Heart left ventricle (tissue), 16 donors: ENCODE measurements around the gene RNF224. TPM values are rescaled to one million over a fixed set of nuclear protein-coding genes. Genes with fewer than 3 reads are reported as not detected.

Experiments
- ATAC-seq, 4 donors: fragments of 200-7000 bp; cut with Tn5 transposase; one replicate each; pipeline ENCODE4 v1.9.1; 2020 to 2022; ENCODE audit warnings: moderate library complexity in 4 of 4, mild to moderate bottlenecking in 3 of 4, moderate number of reproducible peaks in 1 of 4
- DNase-seq, 5 donors: peaks; one replicate each; pipeline ENCODE4 v3.0.0-alpha.2; 2020
- H3K27ac ChIP-seq, 12 donors: fragments of 200-600 bp; sonication (generic) in 4 of 12; one replicate each; pipeline versions ENCODE4 v1.5.0 to v1.8.0; 2016 to 2022; ENCODE audit warnings: mild to moderate bottlenecking in 2 of 12
- H3K27me3 ChIP-seq, 9 donors: fragments of 200-600 bp; sonication (generic) in 2 of 9; one replicate each; pipeline versions ENCODE4 v1.5.1 to v1.8.0; 2016 to 2022; ENCODE audit warnings: mild to moderate bottlenecking in 3 of 9
- H3K36me3 ChIP-seq, 9 donors: fragments of 200-600 bp; sonication (generic) in 2 of 9; one replicate each; pipeline versions ENCODE4 v1.5.0 to v1.8.0; 2018 to 2022; ENCODE audit warnings: mild to moderate bottlenecking in 2 of 9
- H3K4me1 ChIP-seq, 12 donors: fragments of 200-600 bp; sonication (generic) in 4 of 12; one replicate each; pipeline versions ENCODE4 v1.5.0 to v1.8.0; 2016 to 2022; ENCODE audit warnings: mild to moderate bottlenecking in 3 of 12
- H3K4me3 ChIP-seq, 12 donors: fragments of 200-600 bp; sonication (generic) in 4 of 12; one replicate each; pipeline versions ENCODE4 v1.5.0 to v1.8.0; 2017 to 2022; ENCODE audit warnings: mild to moderate bottlenecking in 9 of 12, moderate library complexity in 4 of 12
- H3K9me3 ChIP-seq, 12 donors: fragments of 200-600 bp; sonication (generic) in 4 of 12; one replicate each; pipeline versions ENCODE4 v1.5.0 to v1.8.0; 2016 to 2022; ENCODE audit warnings: mild to moderate bottlenecking in 1 of 12
- CTCF ChIP-seq, 12 donors: fragments of 200-600 bp; sonication (generic) in 4 of 12; IDR thresholded peaks; one replicate each; pipeline versions ENCODE4 v1.5.0 to v1.8.0; 2018 to 2022; ENCODE audit warnings: antibody characterized with exemption in 12 of 12, mild to moderate bottlenecking in 5 of 12
- POLR2A ChIP-seq, 2 donors: fragments of 450-650 bp; IDR thresholded peaks; one replicate each; pipeline ENCODE4 v1.6.1; 2017; ENCODE audit warnings: antibody characterized with exemption in 2 of 2, mild to moderate bottlenecking in 2 of 2, moderate library complexity in 2 of 2
- WGBS, 4 donors: extraction: QIAGEN DNeasy Blood & Tissue Kit in 2 of 4; methylation state at CpG; one replicate each; pipeline versions ENCODE4 v1.1.5 to v1.1.7; 2013 to 2018; 5-methylcytosine and 5-hydroxymethylcytosine counted together
- intact Hi-C, 10 donors: fragments of 100-400 bp; cut with DNase I; formaldehyde crosslinking; loops; one replicate each; pipeline versions ENCODE4 v1.11.1 to v1.14.2; 2022
- polyA plus RNA-seq, 2 donors: library from polyadenylated mRNA; stranded (reverse); fragments of 200-250 nt; gene quantifications; one replicate each; pipeline ENCODE4 v1.2.3, GENCODE V29; 2013
- total RNA-seq, 9 donors: library from RNA; depleted of rRNA in 2 of 9; stranded (reverse); fragments of >200 nt in 2 of 9; fragmentation: NEBNext Ultra II Directional in 3 of 9; extraction: Animal tissue kit (Norgen Biotek cat#: 25700) in 3 of 9; gene quantifications; one replicate each; pipeline versions ENCODE4 v1.1.0 to v1.2.4, GENCODE V29; 2016 to 2023
- donor health status: ischemic (EF 13 %, LVEDD 7.1; RV severe dilation, severe dysfunction).
- donor health status: healthy with polysubstance abuse.
- donor health status: DM: no; HTN: yes; CAD: no.
- donor health status: DM: no; HTN: no; CAD: no.
- donor health status: ischemic (EF 25% LVEDD 6.9; RV normal size, moderate dysfunction).
- donor health status: ischemic (EF 25% LVEDD 5.7; RV mildly dilated, moderate dysfunction).
- donor health status: healthy.
- donor health status: DM: yes; HTN: yes; CAD: no.
- donor health status: ischemic (EF 35%, LVEDD 5.7; RV mildly dilated, moderate dysfunction).
- donor health status: nonischemic (EF 11% LVEDD 7.7; RV severe dilation, severe dysfunction).
- donor health status: DM: yes; HTN: yes; CAD: no.
- donor health status: PGD.
- donor health status: ischemic (EF 29% LVEDD 5.4; RV normal size, mild dysfunction).
- donor health status: nonischemic (EF 23%, LVEDD 6.1; RV moderate dilation, normal function).

RNF224 gene
- total and polyA plus RNA-seq, 11 donors, result not detected

DNA sequence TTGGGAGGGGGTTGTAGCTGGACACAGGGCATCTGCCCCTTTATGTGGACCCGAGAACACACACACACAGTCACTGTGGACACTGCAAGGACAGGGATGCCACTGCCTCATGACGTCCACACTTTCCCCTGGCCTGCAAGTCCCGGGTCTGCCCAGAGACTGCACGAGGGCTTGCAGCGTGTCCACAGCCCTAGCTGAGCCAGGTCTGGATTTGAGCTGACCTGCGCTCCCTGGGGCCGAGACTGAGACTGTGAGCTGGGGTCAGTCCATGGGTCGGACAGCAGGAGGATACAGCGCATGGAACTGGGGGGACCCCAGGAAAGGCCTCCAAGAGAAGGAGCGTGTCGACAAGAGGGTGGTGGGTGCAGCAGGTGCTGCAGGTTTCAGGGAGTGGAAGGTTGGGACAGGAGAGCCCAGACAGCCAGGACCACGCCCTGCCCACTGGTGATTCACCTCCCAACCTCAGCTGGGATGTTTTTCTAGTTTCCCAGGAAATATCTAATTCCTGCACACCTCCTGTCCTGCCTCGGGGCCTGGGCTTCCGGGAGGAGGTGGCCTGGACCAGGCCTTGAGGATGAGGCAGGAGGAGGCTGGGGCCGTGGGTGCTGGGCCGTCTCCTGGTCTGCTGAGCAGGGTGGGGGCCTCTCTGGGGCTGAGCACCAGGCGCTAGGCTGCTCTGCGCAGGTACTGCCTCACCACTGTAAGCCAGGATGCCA lies 806 bp upstream of the RNF224 start:
- Histone ChIP-seq H3K9me3 (no peaks in the 10 kb centered on the region), H3K4me1 (peaks cover 0 to 29% (median 15%) of the 10 kb centered on the region in 12 donors), H3K4me3 (no peak overlapping the region), H3K27ac (no peak overlapping the region), H3K27me3 (peaks cover 8 to 37% (median 27%) of the 10 kb centered on the region in 9 donors), H3K36me3 (no peaks in the 10 kb centered on the region)
- 70 to 74% (median 72%) methylated on average over 13 to 18 of the region's 18 CpGs for WGBS, 4 donors
- intact Hi-C loops, result loop anchor here (1.0 to 10.0 kb wide), 10 partner anchors 34 to 442 kb away; partner anchors contain the start of genes ANAPC2 (in 4 of the 10) and SSNA1 (in 4 of the 10)
- no peak for ATAC-seq
- no peak for TF ChIP-seq POLR2A (IDR thresholded peaks at IDR 0.05)
- TF ChIP-seq CTCF (IDR thresholded peaks at IDR 0.05), result no peak
- peak in 1 of 5 donors; percentile 23 for DNase-seq

- ATAC-seq (no peak), DNase-seq (no peak)
- peaks cover 8 to 45% (median 32%) of the 10 kb centered on the region in 9 donors for H3K27me3 ChIP-seq
- H3K36me3 ChIP-seq, result no peaks in the 10 kb centered on the region
- H3K4me1 ChIP-seq, result peaks cover 0 to 17% (median 8%) of the 10 kb centered on the region in 12 donors
- intact Hi-C loops, result loop anchor here (1.0 to 10.0 kb wide), 10 partner anchors 36 to 443 kb away; partner anchors contain the start of genes ANAPC2 (in 4 of the 10) and SSNA1 (in 4 of the 10)
- TF ChIP-seq CTCF (IDR thresholded peaks at IDR 0.05) (no peak), POLR2A (IDR thresholded peaks at IDR 0.05) (no peak)
- no peaks in the 10 kb centered on the region for H3K9me3 ChIP-seq
- H3K27ac ChIP-seq, result no peak overlapping the region
- 27 to 41% (median 38%) methylated on average over 15 to 18 of the region's 18 CpGs for WGBS, 4 donors
- no peak overlapping the region for H3K4me3 ChIP-seq
These were observed 677 bp downstream of the RNF224 start for GRCh38 chr9:137227853-137228505.

- Histone ChIP-seq H3K4me3 (no peak overlapping the region), H3K4me1 (peaks cover 0 to 14% (median 6%) of the 10 kb centered on the region in 12 donors), H3K27ac (no peak overlapping the region), H3K27me3 (peaks cover 8 to 50% (median 32%) of the 10 kb centered on the region in 9 donors), H3K9me3 (no peaks in the 10 kb centered on the region), H3K36me3 (no peaks in the 10 kb centered on the region)
- TF ChIP-seq POLR2A (IDR thresholded peaks at IDR 0.05), result no peak
- TF ChIP-seq CTCF (IDR thresholded peaks at IDR 0.05), result no peak
- ATAC-seq (no peak), DNase-seq (no peak)
- 56 to 100% (median 68%) methylated on average over 1 to 29 of the region's 29 CpGs for WGBS, 4 donors
- intact Hi-C loops, result loop anchor here in 7 of 10 donors (2.0 to 10.0 kb wide), 7 partner anchors 36 to 444 kb away; partner anchors contain the start of genes ANAPC2 (in 4 of the 7) and SSNA1 (in 4 of the 7)
These were observed 1.2 kb downstream of the RNF224 start for GRCh38 chr9:137228506-137228967.
